Brain microvascular endothelial cell (primary cell): ENCODE results near the gene PSMA7.

Source experiments
- DNase-seq: peaks from one replicate; pipeline ENCODE4 v3.0.0-alpha.2; 2020
- H3K27ac ChIP-seq: fragments of 250-450 bp; sonication (Bioruptor Pico); 2 replicates; pipeline ENCODE4 v1.5.1; 2020; ENCODE audit warnings: mild to moderate bottlenecking, moderate library complexity
- H3K27me3 ChIP-seq: fragments of 250-450 bp; sonication (Bioruptor Pico); replicated peaks from 2 replicates; pipeline ENCODE4 v1.5.1; 2020; ENCODE audit warnings: mild to moderate bottlenecking
- H3K36me3 ChIP-seq: fragments of 250-450 bp; sonication (Bioruptor Pico); replicated peaks from 2 replicates; pipeline ENCODE4 v1.5.1; 2020; ENCODE audit warnings: mild to moderate bottlenecking
- H3K4me3 ChIP-seq: 2 replicates; pipeline ENCODE4 v1.5.1; 2011; ENCODE audit warnings: low read depth, mild to moderate bottlenecking, control low read depth, low read length, moderate library complexity
- CTCF ChIP-seq: IDR thresholded peaks from 2 replicates; pipeline ENCODE4 v1.5.1; 2011; ENCODE audit warnings: low read depth, mild to moderate bottlenecking, moderate library complexity, low read length, control low read depth, inconsistent platforms; ENCODE audit errors: missing control alignments
- in situ Hi-C: cut with HindIII; loops from 2 replicates; pipeline ENCODE4 v1.10.0; 2017; ENCODE audit warnings: low sequenced_read_pairs, low pct_ligation_motif_present

Gene PSMA7

GRCh38 chr20:62132421-62132820 is 10.8 kb downstream of the PSMA7 start:
- TF ChIP-seq CTCF: no peak
- Histone ChIP-seq H3K4me3 (no peak overlapping the region), H3K27ac (no peak overlapping the region), H3K36me3 (peaks cover 79% of the 10 kb centered on the region), H3K27me3 (no peaks in the 10 kb centered on the region)
- DNase-seq: no peak
- in situ Hi-C loops: no loop called here

- TF ChIP-seq CTCF: no peak
- no peak overlapping the region for H3K27ac ChIP-seq
- peaks cover 80% of the 10 kb centered on the region for H3K36me3 ChIP-seq
- H3K4me3 ChIP-seq: no peak overlapping the region
- H3K27me3 ChIP-seq: no peaks in the 10 kb centered on the region
- in situ Hi-C loops: no loop called here
- no peak for DNase-seq
Observed at GRCh38 chr20:62131560-62132320, 11.5 kb downstream of the PSMA7 start.

GRCh38 chr20:62129731-62130531 is 13.3 kb downstream of the PSMA7 start:
- Histone ChIP-seq H3K27me3 (no peaks in the 10 kb centered on the region), H3K27ac (no peak overlapping the region), H3K36me3 (peaks cover 81% of the 10 kb centered on the region), H3K4me3 (no peak overlapping the region)
- TF ChIP-seq CTCF: no peak
- no peak for DNase-seq
- in situ Hi-C loops: no loop called here

GRCh38 chr20:62128502-62128901 is 14.7 kb downstream of the PSMA7 start:
- Histone ChIP-seq H3K36me3 (peaks cover 76% of the 10 kb centered on the region), H3K4me3 (no peak overlapping the region), H3K27me3 (no peaks in the 10 kb centered on the region), H3K27ac (no peak overlapping the region)
- DNase-seq: no peak
- no peak for TF ChIP-seq CTCF
- in situ Hi-C loops: no loop called here

GRCh38 chr20:62127799-62128198 is 15.4 kb downstream of the PSMA7 start:
- no peak for TF ChIP-seq CTCF
- in situ Hi-C loops: no loop called here
- H3K36me3 ChIP-seq: peaks cover 73% of the 10 kb centered on the region
- no peak for DNase-seq
- no peak overlapping the region for H3K27ac ChIP-seq
- no peaks in the 10 kb centered on the region for H3K27me3 ChIP-seq
- no peak overlapping the region for H3K4me3 ChIP-seq
